IPS-18c (cell line): ENCODE results near the gene OSCAR.

Experiments
- H3K4me3 ChIP-seq: 2 replicates; pipeline ENCODE4 v1.7.0; 2013; ENCODE audit warnings: low read depth, mild to moderate bottlenecking, low read length, moderate library complexity; ENCODE audit not compliant: insufficient read depth
- H3K9me3 ChIP-seq: one replicate; pipeline ENCODE4 v1.6.1; 2013; ENCODE audit warnings: mild to moderate bottlenecking, low read length, moderate library complexity; ENCODE audit not compliant: control insufficient read depth, insufficient read depth

Gene OSCAR

GRCh38 chr19:54045771-54046170 lies 54.8 kb downstream of the OSCAR start:
- no peak overlapping the region for H3K4me3 ChIP-seq
- H3K9me3 ChIP-seq, result no peaks in the 10 kb centered on the region
